ENCODE measurements around the gene GNAS. TPM values are rescaled to one million over a fixed set of nuclear protein-coding genes. Genes with fewer than 3 reads are reported as not detected.
"Not testable (repeated sequence)": the region's sequence is repeated elsewhere in the genome, so short reads cannot be mapped to it uniquely, and the experiment has no call there.

The GNAS gene
- total RNA-seq, 1 donor from 2014 or later: 617 TPM

DNA sequence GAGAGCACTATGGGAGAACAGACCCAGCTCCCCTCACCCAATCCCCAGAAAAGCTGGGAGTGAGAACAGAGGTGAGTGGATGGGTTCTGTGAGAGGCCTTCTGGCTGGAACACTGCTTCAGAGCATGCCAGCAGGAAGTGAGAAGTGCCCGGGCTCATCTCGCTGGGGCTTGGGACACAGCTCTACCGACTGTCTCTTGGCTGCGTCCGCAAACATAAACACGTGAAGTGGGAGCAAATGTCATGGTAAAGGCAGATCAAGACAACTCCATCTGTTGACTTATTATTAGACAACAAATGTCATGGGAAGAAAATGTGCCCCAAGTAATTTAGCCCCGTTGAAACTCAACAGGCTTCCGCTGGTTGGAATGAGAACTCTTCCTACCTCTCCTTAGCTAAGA lies 27.7 kb upstream of the GNAS start:
- intact Hi-C loops (cut with DNase I): no loop called here
- no peak for DNase-seq (ENCODE audit: low spot score)
- ATAC-seq: no peak

DNA sequence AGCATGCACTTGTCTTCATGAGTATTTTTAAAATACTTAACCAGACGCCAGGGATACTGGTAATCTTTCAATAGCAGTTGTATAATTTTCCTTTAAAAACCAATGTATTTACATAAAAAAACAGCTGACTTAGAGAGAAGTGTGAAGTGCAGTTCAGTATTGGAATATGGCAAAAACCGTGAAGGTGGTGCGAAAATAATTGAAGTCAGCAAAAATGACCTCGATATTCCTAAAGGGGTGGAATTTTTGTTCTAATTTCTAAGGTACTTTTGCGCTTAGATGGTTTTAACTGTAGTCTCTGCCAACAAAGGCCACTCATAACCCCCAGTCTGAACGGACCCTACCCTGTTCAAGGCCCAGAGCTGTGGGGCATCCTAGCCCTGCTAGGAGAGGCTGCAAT lies 27.1 kb upstream of the GNAS start:
- DNase-seq (ENCODE audit: low spot score) (no peak), ATAC-seq (no peak)
- intact Hi-C loops (cut with DNase I): no loop called here

DNA sequence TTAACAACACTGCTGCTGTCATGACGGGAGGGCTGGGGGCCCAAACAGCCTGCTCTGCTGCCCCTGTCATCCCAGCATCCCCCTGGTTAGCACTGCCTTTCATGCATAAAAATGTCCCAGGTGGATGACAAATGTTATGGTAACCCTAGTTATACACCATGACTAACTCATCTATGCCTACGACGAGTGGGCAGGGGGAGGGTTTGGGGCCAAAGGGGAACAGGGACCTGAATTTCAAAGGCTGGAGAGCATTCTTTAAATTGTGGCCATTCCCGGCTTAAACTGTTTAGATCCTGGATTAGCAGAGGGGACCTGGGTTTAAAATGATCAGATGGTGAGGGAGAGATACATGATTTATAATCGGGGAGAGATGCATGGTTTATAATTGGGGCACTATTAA lies 26.2 kb upstream of the GNAS start:
- DNase-seq (ENCODE audit: low spot score) (no peak), ATAC-seq (no peak)
- intact Hi-C loops (cut with DNase I): no loop called here

DNA sequence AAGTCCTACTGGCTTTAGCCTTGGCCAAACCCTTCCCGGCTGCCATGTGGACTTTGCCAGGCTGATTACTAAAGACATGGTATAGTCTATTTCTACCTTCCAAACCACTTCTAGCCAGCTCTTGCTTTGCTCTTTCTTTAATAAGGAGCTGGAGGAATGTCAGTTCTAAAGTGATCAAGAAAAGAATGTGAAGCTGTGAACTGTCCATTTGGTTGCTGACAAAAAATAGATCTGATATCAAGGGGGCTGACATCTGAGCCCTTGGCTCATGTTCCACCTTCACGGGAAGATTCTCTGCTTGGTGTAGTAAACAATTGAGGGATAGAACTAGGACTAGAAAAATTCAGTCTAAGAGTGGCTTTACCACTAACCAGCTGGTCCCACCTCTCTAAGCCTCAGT lies 24.4 kb upstream of the GNAS start:
- ATAC-seq (no peak), DNase-seq (ENCODE audit: low spot score) (no peak)
- intact Hi-C loops (cut with DNase I): no loop called here

DNA sequence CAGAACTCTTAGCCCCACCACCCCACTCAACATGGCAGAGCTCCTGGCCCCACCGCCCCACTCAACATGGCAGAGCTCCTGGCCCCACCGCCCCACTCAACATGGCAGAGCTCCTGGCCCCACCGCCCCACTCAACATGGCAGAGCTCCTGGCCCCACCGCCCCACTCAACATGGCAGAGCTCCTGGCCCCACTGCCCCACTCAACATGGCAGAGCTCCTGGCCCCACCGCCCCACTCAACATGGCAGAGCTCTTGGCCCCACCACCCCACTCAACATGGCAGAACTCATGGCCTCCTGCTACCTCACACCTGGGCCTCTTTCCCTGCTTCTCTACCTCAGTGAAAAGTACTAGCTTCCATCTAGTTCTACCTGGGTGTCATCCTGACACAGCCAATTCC lies 23.7 kb upstream of the GNAS start:
- intact Hi-C loops (cut with DNase I); DNase-seq (ENCODE audit: low spot score); ATAC-seq: not testable (repeated sequence)

DNA sequence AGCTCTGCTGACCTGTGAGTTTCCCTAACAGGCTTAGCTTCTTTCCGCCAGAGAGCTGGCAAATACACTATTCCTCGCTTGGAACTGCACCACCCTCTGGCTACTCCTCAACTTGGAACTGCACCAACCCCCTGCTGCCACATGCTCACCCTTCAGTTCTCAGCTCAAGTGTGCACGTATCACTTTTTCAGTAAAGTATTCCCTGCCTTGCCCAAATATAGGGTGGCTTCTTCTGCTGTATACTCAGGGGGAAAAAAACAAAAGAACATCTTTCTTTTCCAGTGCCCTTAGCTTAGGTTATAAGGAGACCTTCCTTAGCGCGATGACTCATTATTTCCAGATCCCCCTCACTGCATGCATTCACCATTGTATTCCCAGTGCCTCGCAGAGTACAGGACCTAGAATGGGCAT lies 23.0 kb upstream of the GNAS start:
- intact Hi-C loops (cut with DNase I): no loop called here

DNA sequence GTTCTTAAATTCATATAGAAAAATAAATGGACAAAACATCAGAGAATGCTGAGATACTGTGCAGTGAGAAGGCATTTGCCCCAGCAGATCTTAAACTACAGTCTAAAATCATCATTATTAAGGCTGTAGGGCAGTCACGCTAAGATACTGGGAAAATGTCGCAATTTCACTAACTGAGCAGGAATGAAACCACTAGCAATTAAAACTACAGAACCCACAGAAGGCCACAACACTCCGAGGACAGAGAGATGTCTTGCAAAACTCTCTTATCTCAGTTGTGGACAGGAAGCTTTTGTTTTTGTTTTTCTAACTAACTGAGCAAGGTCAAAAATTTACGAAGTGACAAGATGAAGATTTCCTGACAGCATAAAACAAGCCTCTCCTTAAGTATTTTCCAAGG lies 20.1 kb upstream of the GNAS start:
- ATAC-seq (no peak), DNase-seq (ENCODE audit: low spot score) (no peak)
- intact Hi-C loops (cut with DNase I): no loop called here

More for the DNA sequence above, 23.0 kb upstream of the GNAS start:
- ATAC-seq (peak; percentile 36), DNase-seq (ENCODE audit: low spot score) (no peak)

DNA sequence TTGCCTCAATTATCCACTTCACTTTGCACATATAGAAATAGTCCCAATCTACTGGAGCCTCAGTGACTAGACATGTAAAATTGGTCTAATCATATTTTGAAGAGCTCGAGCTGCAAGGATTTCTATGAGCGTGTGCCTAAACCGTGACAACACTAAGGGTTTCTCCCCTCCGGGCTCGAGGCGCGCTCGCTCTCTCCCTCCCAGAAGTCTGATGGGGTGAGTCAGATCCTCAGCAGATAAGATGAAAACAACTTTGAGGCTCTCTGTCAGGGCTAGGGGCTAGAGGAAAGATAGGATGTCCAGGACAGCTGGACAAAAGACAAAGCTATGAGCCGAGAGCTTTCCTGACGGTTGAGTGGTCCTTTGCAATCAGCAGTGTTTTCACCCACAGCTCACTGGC lies 18.6 kb upstream of the GNAS start:
- no peak for DNase-seq (ENCODE audit: low spot score)
- intact Hi-C loops (cut with DNase I): no loop called here
- ATAC-seq: no peak

DNA sequence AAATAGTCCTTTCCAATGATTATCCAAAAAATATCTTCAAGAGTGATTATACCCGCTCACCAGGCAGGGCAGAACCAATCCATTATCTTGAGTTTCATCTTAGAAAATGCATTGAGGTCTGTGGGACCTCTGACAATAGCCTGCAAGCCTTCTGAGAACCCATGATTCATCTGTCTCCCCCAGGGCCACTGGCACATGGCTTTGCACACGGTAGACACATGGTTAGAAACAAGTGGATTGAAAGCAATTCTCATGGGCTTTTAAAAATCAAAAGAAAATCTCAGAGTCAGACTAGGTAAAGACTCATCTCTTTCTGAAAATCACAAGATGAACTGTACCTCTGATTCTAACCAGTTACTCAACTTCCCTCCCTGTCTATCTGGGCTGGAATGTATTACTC lies 17.3 kb upstream of the GNAS start:
- intact Hi-C loops (cut with DNase I): no loop called here
- DNase-seq (ENCODE audit: low spot score) (no peak), ATAC-seq (no peak)

DNA sequence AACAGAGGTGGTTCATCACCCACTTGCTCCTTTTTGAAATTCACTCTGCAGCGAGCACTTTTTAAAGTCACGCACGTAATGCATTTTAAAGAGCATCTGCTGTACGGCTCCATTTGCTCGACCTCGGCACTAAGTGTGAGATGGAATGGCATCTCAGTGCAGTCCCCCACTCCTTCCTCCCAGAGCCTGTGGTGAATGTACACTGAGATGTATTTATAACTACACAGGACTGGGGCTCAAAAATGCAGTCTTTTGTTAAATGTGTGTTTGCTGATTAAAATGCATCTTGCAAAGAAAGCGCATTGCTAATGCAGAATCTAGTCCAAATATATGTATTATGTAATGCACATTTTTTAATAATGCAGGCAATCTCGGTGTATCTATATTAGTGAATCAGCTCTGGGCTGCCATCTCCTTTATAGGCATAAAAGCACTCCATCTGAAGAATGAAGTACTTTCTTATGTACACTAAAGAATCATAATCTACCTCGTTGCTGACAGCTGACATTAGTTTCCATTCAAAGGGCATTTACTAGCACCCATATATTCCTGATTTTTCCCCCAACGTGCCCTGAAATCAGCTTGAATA lies 15.8 kb upstream of the GNAS start:
- ATAC-seq: no peak
- no peak for DNase-seq (ENCODE audit: low spot score)
- intact Hi-C loops (cut with DNase I): no loop called here

DNA sequence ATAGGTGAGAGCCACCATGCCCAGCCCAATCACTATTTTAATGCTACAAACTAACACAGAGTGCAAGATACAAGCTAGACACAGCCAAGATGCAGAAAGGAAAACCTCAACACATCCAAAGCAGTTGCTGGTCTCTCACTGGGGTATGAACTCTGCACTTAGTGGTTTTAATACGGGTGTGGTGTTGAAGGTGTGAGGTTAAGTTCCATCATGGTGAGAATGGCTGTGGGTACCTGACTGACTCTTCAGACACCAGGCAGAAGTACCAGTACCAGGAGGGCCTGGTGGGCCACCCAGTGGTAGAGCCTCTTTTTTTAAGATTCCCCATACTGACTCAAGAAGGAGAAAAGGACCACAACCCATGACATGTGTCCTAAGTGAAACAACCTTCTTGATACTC lies 14.8 kb upstream of the GNAS start:
- ATAC-seq (no peak), DNase-seq (ENCODE audit: low spot score) (no peak)
- intact Hi-C loops (cut with DNase I): no loop called here

DNA sequence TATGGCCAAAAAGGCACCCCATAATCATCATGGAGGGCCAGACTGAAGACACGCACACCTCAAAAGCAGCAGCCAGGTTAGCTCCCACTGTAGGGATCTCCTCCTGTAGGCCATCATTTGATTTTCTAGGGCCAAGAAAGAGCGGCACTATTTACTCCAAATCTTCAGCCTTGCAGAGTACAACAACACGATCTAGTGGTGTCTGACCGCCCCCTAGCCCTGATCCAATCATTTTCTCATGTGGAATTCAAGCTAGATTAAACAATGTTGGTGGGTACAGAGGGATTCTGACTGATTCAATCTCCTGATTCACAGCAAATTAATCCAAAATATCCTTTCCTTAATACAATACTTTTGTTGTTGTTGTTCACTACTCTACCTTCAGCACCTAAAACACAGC lies 14.3 kb upstream of the GNAS start:
- ATAC-seq: no peak
- intact Hi-C loops (cut with DNase I): no loop called here

DNA sequence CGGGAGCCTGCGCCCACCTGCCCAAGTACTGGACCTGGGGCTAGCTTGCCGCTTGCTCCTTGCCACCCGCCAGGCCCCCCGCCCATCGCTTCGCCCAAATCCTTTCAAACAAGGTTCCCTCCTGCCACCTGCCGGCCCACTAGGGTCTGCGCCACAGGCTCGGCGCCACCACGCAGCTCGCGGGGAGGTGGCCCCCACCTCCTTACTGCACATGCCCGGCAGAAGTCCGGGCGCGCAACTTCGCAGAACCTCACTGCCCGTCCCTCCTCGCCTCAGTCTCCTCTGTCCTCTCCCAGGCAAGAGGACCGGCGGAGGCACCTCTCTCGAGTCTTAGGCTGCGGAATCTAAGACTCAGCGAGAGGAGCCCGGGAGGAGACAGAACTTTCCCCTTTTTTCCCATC lies 13.0 kb upstream of the GNAS start:
- ATAC-seq: peak; percentile 71
- no peak for DNase-seq (ENCODE audit: low spot score)

More for the DNA sequence above, 14.3 kb upstream of the GNAS start:
- no peak for DNase-seq (ENCODE audit: low spot score)

DNA sequence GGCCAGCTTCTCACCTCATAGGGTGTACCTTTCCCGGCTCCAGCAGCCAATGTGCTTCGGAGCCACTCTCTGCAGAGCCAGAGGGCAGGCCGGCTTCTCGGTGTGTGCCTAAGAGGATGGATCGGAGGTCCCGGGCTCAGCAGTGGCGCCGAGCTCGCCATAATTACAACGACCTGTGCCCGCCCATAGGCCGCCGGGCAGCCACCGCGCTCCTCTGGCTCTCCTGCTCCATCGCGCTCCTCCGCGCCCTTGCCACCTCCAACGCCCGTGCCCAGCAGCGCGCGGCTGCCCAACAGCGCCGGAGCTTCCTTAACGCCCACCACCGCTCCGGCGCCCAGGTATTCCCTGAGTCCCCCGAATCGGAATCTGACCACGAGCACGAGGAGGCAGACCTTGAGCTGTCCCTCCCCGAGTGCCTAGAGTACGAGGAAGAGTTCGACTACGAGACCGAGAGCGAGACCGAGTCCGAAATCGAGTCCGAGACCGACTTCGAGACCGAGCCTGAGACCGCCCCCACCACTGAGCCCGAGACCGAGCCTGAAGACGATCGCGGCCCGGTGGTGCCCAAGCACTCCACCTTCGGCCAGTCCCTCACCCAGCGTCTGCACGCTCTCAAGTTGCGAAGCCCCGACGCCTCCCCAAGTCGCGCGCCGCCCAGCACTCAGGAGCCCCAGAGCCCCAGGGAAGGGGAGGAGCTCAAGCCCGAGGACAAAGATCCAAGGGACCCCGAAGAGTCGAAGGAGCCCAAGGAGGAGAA lies 12.3 kb upstream of the GNAS start:
- DNase-seq (ENCODE audit: low spot score): no peak
- ATAC-seq: no peak
- intact Hi-C loops (cut with DNase I): no loop called here

More for the DNA sequence above, 13.0 kb upstream of the GNAS start:
- intact Hi-C loops (cut with DNase I): no loop called here

DNA sequence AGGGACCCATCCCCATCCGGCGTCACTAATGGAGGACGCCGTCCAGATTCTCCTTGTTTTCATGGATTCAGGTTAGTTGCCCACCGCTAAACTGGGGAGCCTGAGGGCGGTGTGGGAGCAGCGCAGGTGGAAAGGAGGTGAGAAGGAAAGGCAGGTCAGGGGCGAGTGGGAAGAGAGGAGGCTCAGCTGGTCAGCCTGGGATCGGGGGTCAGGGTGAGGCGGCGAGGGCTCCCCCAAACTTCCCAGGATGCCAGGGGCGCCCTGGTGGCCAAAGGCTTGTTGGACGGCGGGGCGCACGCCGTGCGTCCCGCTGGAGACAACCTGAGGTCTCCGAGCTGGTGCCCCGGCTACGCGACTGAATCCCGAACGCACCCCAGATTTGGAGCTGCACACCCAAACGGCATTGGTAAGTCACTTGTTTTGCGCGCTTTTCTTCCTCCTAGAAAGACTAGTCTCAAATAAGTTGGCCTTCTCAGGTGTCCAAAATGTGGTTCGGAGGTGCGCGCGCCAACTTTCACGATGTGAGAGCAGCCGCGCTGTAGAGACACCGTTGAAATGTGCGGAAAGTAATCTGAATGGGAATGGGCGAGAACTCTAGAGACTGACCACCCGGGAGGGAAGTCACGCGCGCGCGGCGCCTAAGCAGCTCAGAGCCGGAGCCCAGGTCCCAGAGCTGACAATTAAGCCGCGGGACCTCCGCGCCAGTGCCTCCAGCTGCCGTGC lies 11.5 kb upstream of the GNAS start:
- DNase-seq (ENCODE audit: low spot score) (no peak), ATAC-seq (no peak)
- intact Hi-C loops (cut with DNase I): no loop called here

DNA sequence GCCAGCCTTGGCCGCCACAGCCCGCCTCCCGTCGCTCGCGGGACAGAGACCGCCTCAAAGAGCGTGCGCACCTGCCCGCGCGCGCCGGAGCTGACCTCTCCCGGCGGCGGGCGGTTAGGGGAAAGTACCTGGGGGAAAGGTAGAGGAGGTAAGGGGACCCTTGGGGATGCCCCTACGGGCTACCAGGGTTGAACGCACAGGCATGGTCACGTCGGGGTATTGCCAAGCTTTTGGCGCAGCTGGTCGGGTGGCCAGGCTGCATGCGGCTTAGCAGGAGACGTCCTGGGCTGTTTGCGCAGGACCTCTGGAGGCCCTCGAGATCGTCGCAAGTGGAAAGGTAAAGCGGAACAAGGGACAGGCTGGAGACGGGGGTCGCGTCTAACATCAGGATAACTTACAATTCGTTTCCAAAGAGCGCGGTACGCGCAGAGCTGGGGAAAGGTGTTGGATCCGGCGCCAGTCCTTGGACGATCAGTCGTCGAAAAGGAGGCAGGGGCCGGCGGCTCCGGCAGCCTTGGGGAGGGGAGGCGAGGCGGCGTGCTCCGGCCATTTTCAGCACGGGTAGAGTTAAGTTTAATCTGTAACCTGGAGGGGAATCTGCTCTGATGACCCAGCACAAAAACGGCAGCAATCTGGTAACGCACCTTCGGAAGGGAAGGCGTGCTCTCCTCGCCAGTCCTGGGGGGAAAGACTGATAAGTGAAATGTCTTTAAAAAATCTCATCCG lies 10.8 kb upstream of the GNAS start:
- intact Hi-C loops (cut with DNase I): no loop called here
- ATAC-seq: no peak
- DNase-seq (ENCODE audit: low spot score): no peak

DNA sequence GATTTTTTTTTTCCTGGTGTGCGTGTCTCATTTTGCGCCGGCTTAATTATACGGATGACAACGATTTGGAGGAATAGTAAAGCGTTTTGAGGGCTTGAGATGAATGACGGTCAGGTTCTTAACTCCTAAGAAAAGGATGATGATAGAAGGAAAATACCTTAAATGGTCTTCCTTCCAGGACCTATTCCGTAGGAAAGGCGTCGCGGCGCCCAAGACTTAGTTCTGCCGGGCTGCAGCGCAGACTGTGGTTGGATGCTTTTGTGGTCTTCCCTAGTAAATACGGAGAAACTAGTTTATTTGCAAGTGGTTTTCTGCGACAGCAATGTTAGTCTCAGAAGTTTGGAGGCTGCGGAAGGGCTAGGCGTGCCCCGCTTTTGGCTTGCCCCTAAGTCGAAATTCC lies 10.2 kb upstream of the GNAS start:
- no peak for DNase-seq (ENCODE audit: low spot score)
- no peak for ATAC-seq
- intact Hi-C loops (cut with DNase I): no loop called here

DNA sequence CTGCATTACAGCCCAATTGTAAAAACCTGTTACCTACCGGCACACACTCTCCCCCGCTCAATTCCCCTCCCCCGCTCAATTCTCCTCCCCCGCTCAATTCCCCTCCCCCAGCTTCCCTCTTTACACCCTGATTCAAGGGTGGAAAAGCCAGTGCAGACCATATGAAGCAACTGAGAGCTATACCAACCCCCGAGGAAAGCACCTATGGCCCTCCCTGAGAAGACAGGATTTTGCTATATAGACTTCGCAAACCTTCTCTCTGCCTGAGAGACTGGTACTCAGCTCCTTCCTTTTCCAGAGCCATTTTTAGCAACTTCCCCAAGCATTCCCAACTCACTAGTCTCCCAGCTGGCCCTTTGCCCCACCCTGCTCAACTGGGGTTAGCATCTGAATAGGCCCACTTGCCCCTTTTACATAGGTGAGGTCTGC lies 9.4 kb upstream of the GNAS start:
- intact Hi-C loops (cut with DNase I): no loop called here
- ATAC-seq: no peak
- DNase-seq (ENCODE audit: low spot score): no peak

DNA sequence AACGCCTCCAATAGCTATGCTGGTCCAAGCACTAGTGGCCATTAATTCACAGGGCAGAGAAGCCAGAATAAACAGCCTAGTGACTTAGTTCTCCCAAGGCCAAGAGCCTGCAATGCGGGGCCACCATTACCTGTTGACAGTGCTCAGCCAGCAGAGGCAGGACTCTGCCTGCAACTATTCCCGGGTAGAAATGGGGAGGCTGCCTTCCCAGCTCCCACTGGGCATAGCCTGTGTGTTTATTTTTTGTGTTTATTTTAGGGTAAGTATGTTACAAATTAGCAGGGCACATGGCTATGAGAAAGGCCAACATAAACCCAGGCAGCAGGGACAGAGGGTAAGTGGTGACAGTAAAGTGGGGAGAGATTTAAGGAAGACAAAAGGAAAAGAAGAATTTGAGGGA lies 6.8 kb upstream of the GNAS start:
- DNase-seq (ENCODE audit: low spot score) (no peak), ATAC-seq (no peak)
- intact Hi-C loops (cut with DNase I): no loop called here

DNA sequence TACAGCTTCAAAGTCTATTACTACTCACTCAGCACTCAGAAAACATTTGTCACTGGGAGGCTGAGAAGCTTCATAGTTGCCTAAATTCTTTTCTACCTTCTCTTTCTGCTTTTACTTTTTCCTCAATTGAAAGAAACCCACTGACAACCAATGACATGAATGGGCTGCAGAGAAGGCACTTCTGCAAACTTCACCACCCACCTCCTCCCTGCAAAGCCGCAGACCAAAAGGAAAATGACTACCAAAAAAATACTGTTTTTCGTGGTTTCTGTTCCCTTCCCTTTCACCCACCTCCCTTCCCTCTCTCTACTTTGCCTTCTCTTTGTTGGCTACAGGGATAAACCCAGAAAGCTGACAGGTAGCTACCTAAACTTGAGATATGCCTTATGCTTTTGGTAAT lies 5.1 kb upstream of the GNAS start:
- intact Hi-C loops (cut with DNase I): no loop called here
- ATAC-seq (no peak), DNase-seq (ENCODE audit: low spot score) (no peak)

Measured in sciatic nerve (tissue), 2 donors.